ENCODE data around the gene ADAM8.

DNA sequence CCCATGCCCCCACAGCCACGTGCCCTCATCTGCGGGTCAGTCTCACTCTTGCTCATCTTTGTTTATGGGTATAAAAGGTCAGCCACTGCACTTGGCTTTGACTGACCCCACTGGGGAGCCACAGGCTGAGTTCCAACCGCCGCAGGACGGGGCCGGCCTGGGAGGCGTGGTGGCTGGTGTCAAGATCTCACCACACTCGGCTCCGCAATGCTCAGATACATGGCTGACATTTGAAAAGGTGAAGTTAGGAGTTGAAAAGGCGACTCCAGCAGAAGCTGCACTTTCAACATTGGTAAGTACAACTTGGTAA, 17.1 kb upstream of the ADAM8 start:
- TF ChIP-seq SP2 (IDR thresholded peaks at IDR 0.05; ENCODE audit: low read length): no peak
- TF ChIP-seq, protein P1, sequence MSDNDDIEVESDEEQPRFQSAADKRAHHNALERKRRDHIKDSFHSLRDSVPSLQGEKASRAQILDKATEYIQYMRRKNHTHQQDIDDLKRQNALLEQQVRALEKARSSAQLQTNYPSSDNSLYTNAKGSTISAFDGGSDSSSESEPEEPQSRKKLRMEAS (IDR thresholded peaks at IDR 0.05): no peak
- no peak for TF ChIP-seq EP300 (IDR thresholded peaks at IDR 0.05; ENCODE audit: borderline replicate concordance in 1 of 2, low read depth in 2 of 2, low read length in 2 of 2)
- TF ChIP-seq, protein P2, sequence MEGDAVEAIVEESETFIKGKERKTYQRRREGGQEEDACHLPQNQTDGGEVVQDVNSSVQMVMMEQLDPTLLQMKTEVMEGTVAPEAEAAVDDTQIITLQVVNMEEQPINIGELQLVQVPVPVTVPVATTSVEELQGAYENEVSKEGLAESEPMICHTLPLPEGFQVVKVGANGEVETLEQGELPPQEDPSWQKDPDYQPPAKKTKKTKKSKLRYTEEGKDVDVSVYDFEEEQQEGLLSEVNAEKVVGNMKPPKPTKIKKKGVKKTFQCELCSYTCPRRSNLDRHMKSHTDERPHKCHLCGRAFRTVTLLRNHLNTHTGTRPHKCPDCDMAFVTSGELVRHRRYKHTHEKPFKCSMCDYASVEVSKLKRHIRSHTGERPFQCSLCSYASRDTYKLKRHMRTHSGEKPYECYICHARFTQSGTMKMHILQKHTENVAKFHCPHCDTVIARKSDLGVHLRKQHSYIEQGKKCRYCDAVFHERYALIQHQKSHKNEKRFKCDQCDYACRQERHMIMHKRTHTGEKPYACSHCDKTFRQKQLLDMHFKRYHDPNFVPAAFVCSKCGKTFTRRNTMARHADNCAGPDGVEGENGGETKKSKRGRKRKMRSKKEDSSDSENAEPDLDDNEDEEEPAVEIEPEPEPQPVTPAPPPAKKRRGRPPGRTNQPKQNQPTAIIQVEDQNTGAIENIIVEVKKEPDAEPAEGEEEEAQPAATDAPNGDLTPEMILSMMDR (IDR thresholded peaks at IDR 0.05; ENCODE audit: control extremely low read depth in 1 of 3, insufficient read depth in 1 of 3, low read depth in 1 of 3, low read length in 3 of 3): no peak
- TF ChIP-seq CHD2 (IDR thresholded peaks at IDR 0.05; ENCODE audit: low read length): no peak
- no peak for TF ChIP-seq JUND (IDR thresholded peaks at IDR 0.05; ENCODE audit: low read length)
- TF ChIP-seq EGR1 (IDR thresholded peaks at IDR 0.05; ENCODE audit: borderline replicate concordance, low read depth, low read length): no peak
- no peak for TF ChIP-seq RXRA (IDR thresholded peaks at IDR 0.05; ENCODE audit: insufficient read depth, low read depth, low read length)
- no peak for TF ChIP-seq TAF1 (IDR thresholded peaks at IDR 0.05; ENCODE audit: low read depth, low read length)
- TF ChIP-seq POLR2A (IDR thresholded peaks at IDR 0.05; ENCODE audit: control extremely low read depth in 1 of 2, low read depth in 2 of 2, low read length in 2 of 2): no peak
